Tibial nerve (tissue), 3 donors: ENCODE results near the gene PROX1.
"Not testable (repeated sequence)": the region's sequence is repeated elsewhere in the genome, so short reads cannot be mapped to it uniquely, and the experiment has no call there.

ENCODE experiments used
- CTCF ChIP-seq, 5 experiments: fragments of 200-600 bp in 3 of 5; fragments of 450-650 bp in 2 of 5; sonication (generic) in 3 of 5; IDR thresholded peaks; one replicate each; pipeline ENCODE4 v1.5.1; 2016 to 2019; ENCODE audit warnings: antibody characterized with exemption in 5 of 5, mild to moderate bottlenecking in 3 of 5, moderate library complexity in 2 of 5
- POLR2A ChIP-seq, 2 donors: fragments of 450-650 bp; IDR thresholded peaks; one replicate each; pipeline ENCODE4 v1.6.1; 2017; ENCODE audit warnings: antibody characterized with exemption in 2 of 2, mild to moderate bottlenecking in 2 of 2, moderate library complexity in 2 of 2

DNA sequence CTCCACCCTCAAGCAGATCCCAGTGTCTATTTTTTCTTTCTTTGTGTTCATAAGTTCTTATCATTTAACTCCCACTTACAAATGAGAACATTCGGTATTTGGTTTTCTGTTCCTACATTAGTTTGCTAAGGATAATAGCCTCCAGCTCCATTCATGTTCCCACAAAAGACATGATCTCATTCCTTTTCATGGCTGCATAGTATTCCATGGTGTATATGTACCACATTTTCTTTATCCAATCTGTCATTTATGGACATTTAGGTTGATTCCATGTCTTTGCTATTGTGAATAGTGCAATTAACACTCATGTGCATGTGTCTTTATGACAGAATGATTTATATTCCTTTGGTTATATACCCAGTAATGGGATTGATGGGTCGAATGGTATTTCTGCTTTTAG, 101.2 kb downstream of the PROX1 start:
- TF ChIP-seq CTCF, POLR2A (IDR thresholded peaks at IDR 0.05): not testable (repeated sequence)
